ENCODE results near the gene GPX8. TPM values are rescaled to one million over a fixed set of nuclear protein-coding genes. Genes with fewer than 3 reads are reported as not detected.
A peak's percentile ranks its signal among the peaks of the same experiment; 100 is the strongest.

GPX8 gene
- total RNA-seq (2021), result 37.9 and 38.3 TPM in 2 replicates
- long read RNA-seq, transcript GPX8-203 (3 exons, 1,411 nt), result major isoform, 124 of 203 reads
- long read RNA-seq, transcript GPX8-205 (4 exons, 3,422 nt), result minor isoform, 32 of 203 reads
- long read RNA-seq, transcript GPX8-208 (3 exons, 1,036 nt), result minor isoform, 19 of 203 reads
- long read RNA-seq, transcript GPX8-201 (2 exons, 3,245 nt), result minor isoform, 6 of 203 reads
- long read RNA-seq, partial matches to known transcripts, result 8 of 203 reads
- long read RNA-seq, other reads (novel, unspliced or antisense), result 14 of 203 reads

- Histone ChIP-seq H3K14ac (ENCODE audit: insufficient read depth, low read length) (peak within 1 kb of the TSS; percentile 67; the same call in 1 of the 2 replicates), H4K20me1 (ENCODE audit: control insufficient read depth, insufficient read depth, insufficient read length) (no peaks in the 10 kb centered on the region), H4K8ac (replicated peaks; ENCODE audit: insufficient read length, low read depth, low read length) (no peak within 1 kb of the TSS), H3K18ac (ENCODE audit: insufficient read length, low read depth, low read length) (no peak within 1 kb of the TSS), H3K4me2 (ENCODE audit: insufficient read depth, insufficient read length, low read length) (peak within 1 kb of the TSS; percentile 38), H4K5ac (ENCODE audit: insufficient read length, low read depth, low read length) (no peak within 1 kb of the TSS), H3K9ac (ENCODE audit: extremely low read depth, insufficient read length, low read length) (peak within 1 kb of the TSS; percentile 96), H2AK5ac (ENCODE audit: insufficient read length, low read length) (no peak within 1 kb of the TSS), H2BK15ac (ENCODE audit: low read depth, low read length) (no peak within 1 kb of the TSS), H3K79me1 (ENCODE audit: insufficient read depth, low read depth, low read length, poor library complexity, severe bottlenecking) (peaks cover 2% of the 10 kb centered on the region), H3K4ac (ENCODE audit: low read depth, low read length) (no peak within 1 kb of the TSS), H3K9me3 (ENCODE audit: control insufficient read depth, low read depth, low read length) (no peaks in the 10 kb centered on the region), H3K56ac (ENCODE audit: insufficient read length, low read depth, low read length) (no peak within 1 kb of the TSS), H4K91ac (ENCODE audit: insufficient read length, low read depth, low read length) (no peak within 1 kb of the TSS), H2AFZ (ENCODE audit: low read length) (no peak within 1 kb of the TSS), H3K27me3 (ENCODE audit: insufficient read depth, low read length) (no peaks in the 10 kb centered on the region), H2BK5ac (ENCODE audit: insufficient read length, low read length) (no peak within 1 kb of the TSS), H3T11ph (ENCODE audit: low read length) (no peak within 1 kb of the TSS), H2BK12ac (ENCODE audit: insufficient read length, low read depth, low read length) (no peak within 1 kb of the TSS), H3K27ac (ENCODE audit: insufficient read length, low read depth, low read length) (no peak within 1 kb of the TSS), H3K4me1 (ENCODE audit: insufficient read depth, low read length) (no peaks in the 10 kb centered on the region), H3K23me2 (ENCODE audit: insufficient read length, low read depth, low read length, poor library complexity, severe bottlenecking) (no peaks in the 10 kb centered on the region), H3K79me2 (ENCODE audit: insufficient read depth, low read length) (no peaks in the 10 kb centered on the region), H3K23ac (ENCODE audit: insufficient read length, low read depth, low read length) (no peak within 1 kb of the TSS), H2BK120ac (ENCODE audit: low read depth, low read length, poor library complexity, severe bottlenecking) (no peak within 1 kb of the TSS), H2BK20ac (ENCODE audit: low read depth, low read length, poor library complexity, severe bottlenecking) (no peak within 1 kb of the TSS)
- Mint-ChIP-seq H3K27ac (peak within 1 kb of the TSS; percentile 86 to 99 (median 99)), H3K4me3 (peak within 1 kb of the TSS; percentile 90 to 93), H3K27me3 (ENCODE audit: low read depth) (peaks cover 9% of the 10 kb centered on the region), H3K4me1 (peaks cover 7 to 9% of the 10 kb centered on the region in 2 experiments; a peak in 2 of 4 replicates), H3K36me3 (ENCODE audit: insufficient read depth in 1 of 3, low read depth in 3 of 3) (peaks cover 10 to 25% (median 17%) of the 10 kb centered on the region in 3 experiments; a peak in 6 of 7 replicates), H3K9me3 (no peaks in the 10 kb centered on the region)
- peak; percentile 89 for TF ChIP-seq CTCF (conservative IDR thresholded peaks at IDR 0.05)
- peak; percentile 58 for DNase-seq
- WGBS (ENCODE audit: extremely low coverage, insufficient read length, low lambda C conversion rate), result no CpG with 5 or more reads among the region's 10 CpGs
Measured at GRCh38 chr5:55159763-55160492, at the start of gene GPX8. TSS of gene GPX8 (plus strand) at chr5:55160171. CDS start at chr5:55160193, 22 bp downstream.

Data from H9 (cell line).